LoVo (cell line): ENCODE data around the gene C15orf61.
A peak's percentile ranks its signal among the peaks of the same experiment; 100 is the strongest.

Experiments
- DNase-seq: peaks from one replicate; pipeline ENCODE4 v3.0.0-alpha.2; 2016; ENCODE audit warnings: low spot score

C15orf61 gene

DNA sequence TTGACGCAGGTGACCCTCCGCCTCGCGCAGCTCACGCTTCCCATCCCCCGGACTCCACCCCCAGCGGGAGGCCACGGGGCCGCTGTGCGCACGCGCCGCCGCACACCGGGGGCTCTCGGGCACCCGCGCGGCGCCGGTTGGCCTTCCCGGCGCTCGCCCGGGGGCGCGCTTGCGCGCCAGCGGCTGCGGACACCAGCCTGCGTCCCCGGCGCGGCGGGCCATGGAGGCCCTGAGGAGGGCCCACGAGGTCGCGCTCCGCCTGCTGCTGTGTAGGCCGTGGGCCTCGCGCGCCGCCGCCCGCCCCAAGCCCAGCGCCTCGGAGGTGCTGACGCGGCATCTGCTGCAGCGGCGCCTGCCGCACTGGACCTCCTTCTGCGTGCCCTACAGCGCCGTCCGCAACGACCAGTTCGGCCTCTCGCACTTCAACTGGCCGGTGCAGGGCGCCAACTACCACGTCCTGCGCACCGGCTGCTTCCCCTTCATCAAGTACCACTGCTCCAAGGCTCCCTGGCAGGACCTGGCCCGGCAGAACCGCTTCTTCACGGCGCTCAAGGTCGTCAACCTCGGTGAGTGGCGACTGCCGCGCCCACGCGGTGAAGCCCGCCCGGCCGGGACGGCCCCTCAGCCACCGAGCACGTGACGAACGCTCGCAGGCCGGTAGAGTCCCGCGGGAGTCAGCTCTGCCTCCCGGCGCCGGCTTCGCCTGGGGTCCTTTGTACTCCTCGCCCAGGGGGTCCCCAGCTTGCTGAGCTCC is at the start of gene C15orf61:
TSS of gene C15orf61 (plus strand) at position 103 of the 754 bp plus-strand sequence. CDS start at position 221, 118 bp downstream.
- DNase-seq, result peak; percentile 95

DNA sequence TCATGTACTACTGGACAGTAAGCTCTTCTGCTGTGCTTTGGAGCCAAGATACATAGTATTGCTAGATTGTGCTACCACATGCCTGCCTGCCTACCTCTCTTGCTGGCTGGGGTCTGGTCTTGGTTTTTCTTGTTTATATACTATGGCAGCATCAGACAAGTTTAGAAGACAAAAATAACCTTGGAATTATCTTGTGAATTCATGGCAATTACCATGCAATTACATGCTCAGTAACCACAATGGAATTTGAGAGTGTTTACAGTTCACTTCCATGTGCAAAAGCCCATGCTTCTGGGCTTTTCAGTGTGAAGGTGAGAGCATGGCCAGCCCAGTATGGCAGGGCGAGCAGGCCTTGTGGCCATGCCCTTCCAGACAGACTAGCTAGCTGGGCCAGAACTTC is 48.0 kb upstream of the C15orf61 start:
- no peak for DNase-seq

DNA sequence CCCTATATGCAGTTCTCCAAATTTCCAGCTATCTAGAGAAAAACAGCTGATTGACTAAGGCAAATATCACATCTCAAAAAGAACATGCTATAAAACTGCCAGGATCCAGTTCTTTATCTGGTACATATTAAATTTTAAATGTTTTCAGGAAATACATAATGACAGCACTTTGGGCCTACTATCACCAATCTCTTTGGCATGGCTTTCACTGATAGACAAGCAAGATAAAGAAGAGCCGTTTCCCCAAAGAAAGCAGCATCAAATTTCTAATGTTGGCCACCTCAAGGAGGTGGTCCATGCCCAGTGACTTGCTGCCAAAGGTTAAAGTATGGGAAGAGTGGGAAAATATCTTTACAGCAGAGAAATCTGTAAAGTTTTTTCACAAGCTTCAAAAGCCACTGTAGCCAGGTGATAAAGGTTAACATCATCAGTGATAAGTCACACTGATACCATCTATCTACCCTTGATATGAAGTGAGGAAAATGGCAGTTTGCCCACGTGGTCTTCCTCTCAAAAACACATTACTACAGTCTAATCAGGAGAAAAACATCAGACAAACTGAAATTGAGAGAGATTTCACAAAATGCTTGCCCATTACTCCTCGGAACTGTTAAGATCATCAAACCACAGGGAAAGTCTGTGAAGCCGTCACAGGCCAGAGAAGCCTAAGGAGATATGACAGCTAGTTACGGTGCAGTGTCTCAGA is 46.4 kb upstream of the C15orf61 start:
- DNase-seq, result no peak

DNA sequence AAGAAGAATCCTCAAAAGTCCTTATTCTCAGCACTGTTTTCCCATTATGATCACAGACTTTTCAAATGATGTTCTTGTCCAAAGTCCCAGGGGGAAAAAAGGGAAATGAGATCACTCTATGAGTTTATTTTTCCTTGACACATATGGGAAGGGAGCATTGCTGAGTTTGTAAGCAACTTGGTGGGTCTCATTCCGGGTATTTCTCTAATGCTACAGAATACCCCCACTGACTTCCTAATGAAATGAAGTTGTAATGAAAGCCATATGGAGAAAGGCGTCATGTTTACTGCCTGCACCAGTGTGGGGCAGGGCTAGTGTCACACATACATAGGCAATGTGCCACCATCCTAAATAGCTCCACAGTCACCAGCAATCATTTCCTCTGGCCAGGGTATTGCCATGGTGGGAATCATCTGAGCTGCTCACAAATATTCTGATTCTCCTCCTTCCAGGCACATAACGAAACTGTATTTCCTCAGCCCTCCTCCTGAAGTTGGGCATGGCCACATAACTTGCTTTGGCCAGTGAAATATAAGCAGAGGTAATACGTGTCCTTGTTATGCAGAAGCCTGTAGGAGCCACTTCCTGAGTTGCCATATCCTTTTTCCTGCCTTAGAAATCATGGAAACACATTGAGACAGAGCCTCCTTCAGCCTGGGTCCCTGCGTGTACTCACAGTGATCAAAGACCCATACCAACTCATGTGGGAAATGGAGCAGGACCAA is 41.0 kb upstream of the C15orf61 start:
- no peak for DNase-seq

DNA sequence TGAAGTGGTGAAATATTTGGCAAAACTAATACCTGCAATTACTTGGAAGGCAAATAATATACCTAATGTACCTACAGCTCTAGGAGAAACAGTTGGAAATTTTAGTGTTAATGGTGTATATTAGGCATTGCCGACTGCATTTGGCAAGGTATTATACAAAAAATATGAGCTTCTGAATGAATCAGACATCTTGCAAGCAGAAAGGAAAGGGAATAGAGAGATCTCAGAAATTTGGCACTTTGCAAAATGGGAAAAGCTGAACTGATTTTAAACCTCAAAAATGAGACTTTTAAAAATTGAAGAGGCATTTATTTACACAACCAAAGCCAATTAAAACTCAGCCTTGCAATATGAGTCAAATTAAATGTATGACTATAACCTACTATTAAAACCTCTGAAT is 40.2 kb upstream of the C15orf61 start:
- DNase-seq, result no peak

DNA sequence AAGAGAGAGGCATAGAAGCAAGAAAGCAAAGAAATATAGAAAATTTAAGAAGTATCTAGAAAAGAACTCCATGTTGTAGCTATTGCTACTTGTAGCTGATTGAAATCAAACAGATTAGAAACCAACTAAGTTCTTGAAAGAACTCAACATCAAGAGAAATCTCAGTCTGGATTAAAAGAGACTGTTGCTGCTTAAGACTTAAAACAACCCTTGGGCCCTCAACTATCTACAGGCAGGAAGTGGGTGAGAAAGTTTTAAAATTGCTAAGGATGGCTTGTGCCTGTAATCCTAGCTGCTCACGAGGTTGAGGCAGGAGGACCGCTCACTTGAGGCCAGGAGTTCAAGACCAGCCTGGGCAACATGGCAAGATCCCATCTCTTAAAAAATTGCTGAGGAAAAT is 39.3 kb upstream of the C15orf61 start:
- DNase-seq, result no peak

DNA sequence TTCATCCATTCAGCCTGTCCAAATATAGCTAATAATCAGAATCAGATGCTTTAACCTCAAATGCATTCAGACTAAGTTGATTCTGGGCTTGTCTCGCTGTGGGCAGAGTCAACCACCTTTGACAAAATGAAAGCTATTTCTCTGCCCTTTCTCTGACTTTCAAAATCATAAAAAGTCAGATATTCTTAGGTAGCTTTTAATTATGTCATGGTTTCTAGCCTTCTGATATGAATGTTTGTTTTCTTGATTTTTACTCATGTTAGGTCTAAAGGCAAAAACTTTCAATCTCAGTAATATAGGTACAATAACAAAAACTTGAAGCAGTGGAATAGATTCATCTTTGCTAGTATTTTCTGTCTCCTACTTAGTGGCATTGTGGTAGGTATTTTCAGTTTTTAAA is 25.3 kb upstream of the C15orf61 start:
- DNase-seq, result no peak

DNA sequence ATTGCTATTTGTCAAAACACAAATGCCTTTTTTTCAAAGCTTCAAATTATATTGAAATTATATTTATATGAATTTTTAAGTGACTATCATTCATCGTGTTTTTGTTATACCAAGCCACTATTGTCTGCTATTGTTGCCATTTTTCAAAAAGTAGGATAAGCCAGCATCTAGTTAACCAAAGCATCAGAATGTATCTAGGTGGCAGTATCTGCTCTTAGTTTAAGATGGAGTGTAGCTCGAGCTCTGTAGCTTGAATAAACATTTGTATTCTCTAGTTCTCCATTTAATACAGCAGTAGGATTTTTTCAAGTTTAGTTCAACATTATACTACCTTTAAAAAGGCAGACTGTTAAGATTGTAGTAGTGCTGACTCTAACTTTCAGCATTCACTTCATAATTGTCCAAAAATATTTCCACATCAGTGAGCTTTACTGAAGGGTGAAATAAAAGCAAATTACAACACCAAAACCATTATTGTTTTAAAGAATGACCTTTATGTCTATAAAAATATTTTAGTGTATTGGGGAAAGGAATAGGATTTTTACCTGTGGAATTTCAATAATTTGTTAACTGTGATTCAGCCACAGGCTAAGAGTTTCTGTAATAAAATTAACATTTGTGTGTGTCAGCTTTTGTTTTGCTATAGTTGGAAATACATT is 19.6 kb upstream of the C15orf61 start:
- DNase-seq, result no peak

DNA sequence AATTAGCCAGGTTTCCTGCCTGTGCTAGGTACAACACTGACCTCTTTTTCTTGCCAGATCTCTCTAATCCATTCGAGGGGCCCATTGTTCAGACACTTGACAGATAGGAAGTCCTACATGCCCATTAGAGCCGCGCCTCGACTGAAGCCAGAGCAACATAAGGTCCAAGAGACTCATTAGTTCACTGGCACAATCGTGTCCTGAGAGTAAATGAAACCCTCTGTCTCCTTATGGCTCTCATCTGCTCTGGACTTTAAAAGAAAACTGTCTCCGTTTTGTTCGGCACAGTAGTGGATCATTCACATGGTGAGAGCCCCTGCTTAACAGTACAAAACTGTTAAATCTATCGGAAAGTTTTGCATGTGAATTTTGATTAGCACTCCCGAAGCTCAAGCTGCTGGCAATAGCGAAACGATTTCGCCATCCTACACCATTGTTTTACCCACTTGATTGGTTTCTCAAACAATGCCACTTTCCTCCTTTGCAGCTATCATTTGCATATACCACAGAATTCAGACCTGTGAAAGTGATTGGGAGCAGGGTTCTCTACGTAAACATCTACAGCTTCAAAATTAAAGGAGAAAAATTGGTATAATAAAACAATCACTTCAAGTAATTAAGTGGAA is 19.0 kb upstream of the C15orf61 start:
- DNase-seq, result no peak

DNA sequence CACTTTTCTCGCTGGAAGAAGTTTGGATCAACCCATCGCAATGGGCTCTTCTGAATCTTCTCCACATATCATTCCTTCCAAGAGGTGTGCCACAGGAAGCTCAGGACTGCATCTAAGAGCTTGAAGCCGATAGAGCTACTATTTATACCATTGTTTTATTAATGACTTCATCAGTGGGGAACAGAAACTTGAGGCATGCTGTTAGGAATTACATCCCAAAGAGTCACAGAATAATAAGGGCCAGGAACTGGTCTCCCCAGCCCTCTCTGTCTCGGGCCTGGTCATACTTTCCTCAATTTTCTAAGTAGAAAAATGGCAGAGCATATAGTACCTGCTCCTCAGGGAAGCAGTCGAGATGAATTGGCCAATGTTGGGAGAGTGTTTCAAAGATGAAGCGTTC is 16.9 kb upstream of the C15orf61 start:
- DNase-seq, result no peak

DNA sequence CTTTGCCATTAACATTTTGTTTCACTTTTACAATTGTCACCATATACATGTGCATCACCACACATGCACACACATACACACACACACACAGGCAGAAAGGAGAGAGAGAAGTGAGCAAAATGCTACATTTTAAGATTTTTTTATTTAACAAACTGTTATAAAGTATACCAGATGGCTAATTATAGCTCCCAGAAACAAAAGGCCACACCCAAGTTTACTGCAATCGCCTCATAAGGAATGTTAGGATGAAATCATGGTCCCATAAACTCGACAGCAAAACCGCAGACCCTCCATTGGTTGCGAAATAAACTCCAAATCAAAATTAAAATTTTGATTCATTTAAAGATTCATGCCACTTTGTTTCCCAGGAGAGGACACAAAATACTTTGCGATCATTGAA is 16.1 kb upstream of the C15orf61 start:
- no peak for DNase-seq

DNA sequence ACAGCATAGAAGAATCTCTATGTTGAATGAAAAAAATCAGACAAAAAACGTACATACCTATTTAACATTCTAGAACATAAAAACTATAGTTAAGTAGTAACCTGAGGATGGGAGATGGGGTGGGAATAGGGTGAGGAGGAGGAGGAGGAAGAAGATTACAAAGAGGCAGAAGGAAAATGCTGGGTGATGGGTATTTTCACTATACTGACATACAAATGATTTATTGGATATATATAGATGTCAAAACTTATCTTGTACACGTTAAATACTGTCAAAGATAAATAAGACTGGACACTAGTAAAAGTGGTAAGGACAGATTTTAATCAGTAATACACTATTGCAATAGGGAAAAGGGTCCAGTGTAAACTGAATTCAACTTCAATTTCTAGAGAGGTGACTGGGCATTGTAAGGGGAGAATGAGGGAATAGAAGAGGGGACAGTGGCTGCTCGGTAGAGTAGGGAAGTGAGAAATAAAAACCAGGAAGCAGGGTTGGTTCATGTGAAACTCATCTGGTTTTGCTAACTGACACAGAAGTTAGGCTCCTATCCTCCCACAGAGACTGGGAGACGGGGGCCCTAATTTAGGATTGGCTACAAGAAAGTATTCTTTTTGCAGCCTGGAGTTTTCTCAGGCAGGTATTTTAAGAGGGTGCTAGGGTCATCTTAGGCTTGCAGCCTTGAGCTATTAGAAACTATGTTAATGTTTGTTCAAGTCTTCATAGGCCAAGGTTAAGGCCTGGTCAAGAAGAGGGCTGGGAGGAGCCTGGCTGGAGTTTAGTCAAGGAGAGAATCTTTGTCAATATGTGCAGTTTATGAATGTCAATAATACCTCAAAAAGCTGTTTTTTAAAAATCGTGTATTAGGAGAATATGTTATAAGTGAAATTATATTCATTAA is 15.0 kb upstream of the C15orf61 start:
- no peak for DNase-seq

DNA sequence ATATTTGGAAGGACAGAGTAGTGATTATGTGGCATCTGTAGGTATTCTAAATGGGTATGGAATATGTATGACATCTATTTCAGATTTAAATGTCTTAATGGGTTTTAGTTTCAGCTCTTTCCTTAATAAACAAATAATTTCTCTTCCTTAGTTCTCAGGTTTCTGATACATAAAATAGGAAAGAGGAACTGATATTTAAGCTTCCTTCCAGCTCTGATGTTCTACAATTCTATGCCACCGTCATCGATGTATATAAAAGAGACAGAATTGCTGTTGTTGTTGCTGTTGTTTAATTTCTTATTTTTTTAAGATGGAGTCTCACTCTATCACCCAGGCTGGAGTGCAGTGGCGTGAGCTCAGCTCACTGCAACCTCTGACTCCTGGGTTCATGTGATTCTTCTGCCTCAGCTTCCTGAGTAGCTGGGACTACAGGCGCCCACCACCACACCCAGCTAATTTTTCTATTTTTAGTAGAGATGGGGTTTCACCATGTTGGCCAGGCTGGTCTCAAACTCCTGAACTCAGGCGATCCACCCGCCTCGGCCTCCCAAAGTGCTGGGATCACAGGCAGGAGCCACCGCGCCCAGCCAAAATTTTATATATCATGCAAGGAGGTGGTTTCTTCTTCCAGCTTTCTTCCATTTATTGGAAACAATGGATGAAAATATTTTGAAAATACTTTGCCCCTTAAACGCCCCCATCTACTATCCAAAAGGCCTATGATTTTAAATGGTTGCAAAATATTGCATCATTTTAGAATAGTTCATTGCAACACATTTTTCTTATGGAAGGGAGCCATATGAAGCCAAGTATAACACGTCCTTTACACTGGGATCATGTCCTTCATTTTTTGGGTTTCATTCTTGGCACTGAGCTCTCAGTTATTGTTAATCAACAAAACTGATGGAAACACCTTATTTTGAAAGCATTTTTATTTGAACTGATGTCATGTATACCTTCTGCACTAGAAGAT is 13.9 kb upstream of the C15orf61 start:
- DNase-seq, result no peak

DNA sequence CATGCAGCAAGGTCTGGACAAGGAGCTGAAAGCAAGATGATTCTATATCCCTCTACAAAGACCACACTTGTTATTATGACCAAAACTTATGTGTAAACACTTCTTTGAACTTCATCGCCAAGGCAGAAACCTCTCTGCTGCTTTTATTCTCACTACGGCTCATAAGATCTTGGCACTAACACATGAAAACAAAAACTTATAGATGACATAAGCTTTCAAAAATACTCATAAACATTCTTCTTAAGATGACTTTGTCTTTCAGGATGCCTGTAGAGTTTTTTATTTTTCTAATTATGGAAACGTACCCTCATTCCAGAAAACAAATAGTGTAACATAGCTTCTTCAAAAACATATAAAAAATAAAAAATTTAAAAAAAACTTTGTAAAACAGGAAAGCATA is 12.5 kb upstream of the C15orf61 start:
- no peak for DNase-seq

DNA sequence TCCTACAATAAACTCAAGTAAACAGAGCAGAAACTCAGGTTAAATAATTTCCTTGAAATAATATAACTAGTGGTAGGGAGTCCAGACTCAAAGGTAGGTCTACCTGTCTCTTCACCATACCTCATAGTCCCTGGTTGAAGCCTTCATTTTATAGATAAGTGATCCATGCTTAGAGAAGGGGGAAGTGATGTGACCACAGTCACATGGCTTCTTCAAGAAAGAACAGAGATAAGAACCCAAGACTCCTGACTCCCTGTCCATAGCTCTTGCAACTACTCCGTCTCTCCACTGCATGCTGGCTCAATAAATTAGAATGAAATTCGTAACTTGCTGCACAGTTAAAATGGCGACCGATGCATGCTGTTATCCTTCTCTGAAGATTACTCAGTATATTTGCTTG is 11.0 kb upstream of the C15orf61 start:
- DNase-seq, result no peak

DNA sequence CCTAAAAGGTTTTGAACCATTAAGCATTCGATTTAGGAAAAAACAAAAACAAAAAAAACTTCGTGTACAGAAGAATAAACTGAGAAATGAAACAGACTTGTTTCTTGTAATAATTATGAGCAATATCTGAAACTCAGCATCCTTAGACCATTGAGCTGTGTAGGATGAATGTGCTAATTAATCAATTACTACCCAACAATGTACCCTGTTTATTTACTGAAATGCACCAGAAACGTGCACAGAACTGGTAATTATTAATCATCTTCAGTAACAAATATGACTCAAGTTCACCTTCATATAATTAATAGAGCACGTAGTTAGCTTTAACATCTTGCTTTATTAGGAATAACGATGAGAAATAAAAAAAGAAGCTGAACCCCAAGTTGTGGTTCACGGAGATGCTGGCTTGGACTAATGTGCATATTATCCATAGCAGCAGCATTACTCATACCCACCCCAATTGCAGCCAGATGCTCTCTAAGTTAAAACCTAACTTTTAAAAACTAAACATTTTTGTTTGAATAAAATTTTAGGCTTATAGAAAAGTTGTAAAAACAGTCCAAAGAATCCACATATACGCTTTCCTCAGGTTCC is 10.2 kb upstream of the C15orf61 start:
- no peak for DNase-seq

DNA sequence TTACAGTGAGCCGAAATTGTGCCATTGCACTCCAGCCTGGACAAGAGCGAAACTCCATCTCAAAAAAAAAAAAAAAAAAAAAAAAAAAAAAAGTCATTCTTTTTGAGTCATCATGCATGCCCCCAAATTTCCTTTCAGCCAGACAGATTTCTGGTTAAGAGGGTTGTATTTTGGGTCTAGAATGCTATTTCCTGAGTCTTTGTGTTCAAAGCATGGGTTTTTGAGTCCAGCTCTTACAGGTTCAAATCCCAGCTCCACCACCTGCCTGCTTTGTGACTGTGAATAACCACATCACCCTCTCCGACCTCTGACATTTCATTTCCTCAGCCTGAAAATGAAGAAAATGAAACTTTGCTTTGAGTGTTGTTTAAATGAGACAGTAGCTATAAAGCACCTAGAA is 9.3 kb upstream of the C15orf61 start:
- no peak for DNase-seq

DNA sequence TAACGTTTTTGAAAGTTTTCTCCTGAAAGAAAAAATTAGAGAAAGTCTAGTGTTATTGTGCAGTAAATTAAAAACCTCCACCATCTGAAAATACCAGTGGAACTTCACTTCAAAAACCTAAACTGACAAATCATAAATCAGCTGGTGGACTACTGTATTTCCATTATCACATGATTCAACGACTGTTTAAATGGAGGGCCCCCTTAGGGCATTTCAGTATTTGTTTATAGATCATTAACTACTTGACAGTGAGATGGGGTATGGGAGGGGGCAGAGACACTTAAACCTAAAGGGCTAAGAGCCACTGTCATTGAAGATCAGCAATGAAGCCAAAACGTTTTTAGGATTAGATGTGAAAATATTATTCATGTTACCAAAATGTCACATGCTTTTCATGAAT is 8.8 kb upstream of the C15orf61 start:
- DNase-seq, result no peak

DNA sequence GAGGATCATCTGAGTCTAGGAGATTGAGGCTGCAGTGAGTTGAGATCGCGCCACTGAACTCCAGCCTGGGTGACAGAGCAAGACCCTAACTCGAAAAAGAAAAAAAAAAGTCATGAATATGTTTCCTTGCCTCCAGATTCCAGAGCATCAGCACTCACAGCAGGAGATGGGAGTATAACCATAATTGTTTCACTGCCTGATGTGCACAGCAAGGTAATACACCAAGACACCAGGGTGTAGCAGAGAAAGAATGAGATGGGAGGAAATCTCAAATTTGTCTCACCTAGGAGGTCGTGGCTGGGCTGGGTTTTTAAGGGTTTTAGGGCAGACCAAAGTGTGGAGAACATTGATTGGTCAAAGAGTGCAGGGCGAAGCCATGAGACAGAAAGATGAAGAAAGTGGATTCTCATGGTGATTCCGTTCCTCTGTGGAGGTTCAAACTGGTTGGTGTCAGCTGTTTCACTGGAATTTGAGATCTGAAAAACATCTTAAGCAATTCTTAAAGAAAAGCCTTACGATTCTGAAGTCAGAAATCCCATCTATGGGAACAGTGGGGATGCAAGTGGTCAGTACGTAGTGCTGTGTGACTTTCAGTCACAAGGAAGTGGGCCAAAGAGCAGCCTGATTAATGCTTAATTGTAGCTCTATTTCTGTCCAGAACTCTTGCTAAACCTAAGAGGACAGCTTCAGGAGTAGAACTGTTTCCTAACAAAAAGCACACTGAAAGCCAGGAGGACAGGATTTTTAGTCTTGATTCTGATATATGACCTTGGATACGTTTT is 7.8 kb upstream of the C15orf61 start:
- DNase-seq, result no peak
